Neural progenitor cell (in vitro differentiated cells): ENCODE results near the gene CETP.

Experiments
- EZH2 ChIP-seq: fragments of 200-600 bp; sonication (generic); IDR thresholded peaks from 2 replicates; pipeline ENCODE4 v1.6.1; 2017; ENCODE audit warnings: antibody characterized with exemption, mild to moderate bottlenecking, moderate library complexity
- EZH2phosphoT487 ChIP-seq: fragments of 200-600 bp; sonication (generic); IDR thresholded peaks from 2 replicates; pipeline ENCODE4 v1.6.1; 2017; ENCODE audit warnings: antibody characterized with exemption
- TF ChIP-seq, protein P1 (sequence below): fragments of 200-600 bp; sonication (generic); IDR thresholded peaks from 2 replicates; pipeline ENCODE4 v1.5.1; 2017; ENCODE audit warnings: antibody characterized with exemption, mild to moderate bottlenecking

DNA sequence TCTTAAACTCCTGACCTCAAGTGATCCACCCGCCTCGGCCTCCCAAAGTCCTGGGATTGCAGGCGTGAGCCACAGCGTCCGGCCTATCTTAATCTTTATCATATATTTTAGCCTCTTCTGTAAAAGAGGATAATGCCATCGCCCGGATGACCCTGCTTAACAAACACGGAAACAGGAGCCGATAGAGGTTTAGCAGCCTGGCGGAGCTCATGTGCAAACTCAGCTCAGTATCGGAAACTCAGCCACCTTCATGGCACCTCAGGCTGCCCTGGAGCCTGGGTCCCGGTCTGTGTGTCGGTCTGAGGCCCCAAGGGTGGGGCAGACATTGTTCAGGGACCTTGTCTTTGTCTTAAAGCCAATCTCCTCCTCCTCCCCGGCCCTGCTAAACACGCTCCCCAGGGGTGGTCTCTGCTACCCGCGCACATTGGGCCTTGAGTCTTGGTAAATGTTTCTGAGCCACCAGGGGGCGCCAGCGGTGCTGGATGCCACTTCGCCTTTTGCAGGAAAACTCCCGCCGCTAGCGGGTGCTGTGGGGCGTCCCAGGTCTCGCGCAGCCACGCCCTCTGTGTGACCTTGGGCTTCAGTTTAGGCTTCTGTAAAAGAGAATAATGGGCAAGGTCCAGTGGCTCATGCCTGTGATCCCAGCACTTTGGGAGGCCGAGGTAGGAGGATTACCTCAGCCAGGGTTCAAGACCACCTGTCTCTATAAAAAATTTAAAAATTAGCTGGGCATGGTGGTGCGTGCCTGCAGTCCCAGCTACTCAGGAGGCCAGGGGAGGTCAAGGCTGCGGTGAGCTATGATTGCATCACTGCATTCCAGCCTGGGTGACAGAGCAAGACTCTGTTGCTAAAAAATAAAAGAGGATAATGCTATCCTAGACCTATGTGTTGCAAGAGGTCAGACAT, 2.7 kb downstream of the CETP start:
- TF ChIP-seq, protein P1, sequence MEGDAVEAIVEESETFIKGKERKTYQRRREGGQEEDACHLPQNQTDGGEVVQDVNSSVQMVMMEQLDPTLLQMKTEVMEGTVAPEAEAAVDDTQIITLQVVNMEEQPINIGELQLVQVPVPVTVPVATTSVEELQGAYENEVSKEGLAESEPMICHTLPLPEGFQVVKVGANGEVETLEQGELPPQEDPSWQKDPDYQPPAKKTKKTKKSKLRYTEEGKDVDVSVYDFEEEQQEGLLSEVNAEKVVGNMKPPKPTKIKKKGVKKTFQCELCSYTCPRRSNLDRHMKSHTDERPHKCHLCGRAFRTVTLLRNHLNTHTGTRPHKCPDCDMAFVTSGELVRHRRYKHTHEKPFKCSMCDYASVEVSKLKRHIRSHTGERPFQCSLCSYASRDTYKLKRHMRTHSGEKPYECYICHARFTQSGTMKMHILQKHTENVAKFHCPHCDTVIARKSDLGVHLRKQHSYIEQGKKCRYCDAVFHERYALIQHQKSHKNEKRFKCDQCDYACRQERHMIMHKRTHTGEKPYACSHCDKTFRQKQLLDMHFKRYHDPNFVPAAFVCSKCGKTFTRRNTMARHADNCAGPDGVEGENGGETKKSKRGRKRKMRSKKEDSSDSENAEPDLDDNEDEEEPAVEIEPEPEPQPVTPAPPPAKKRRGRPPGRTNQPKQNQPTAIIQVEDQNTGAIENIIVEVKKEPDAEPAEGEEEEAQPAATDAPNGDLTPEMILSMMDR = peak; percentile 98
- TF ChIP-seq EZH2 = no peak
- TF ChIP-seq EZH2phosphoT487 = no peak
